Fibroblast of lung (primary cell): Measurements from ENCODE around the gene BTLA. TPM values are rescaled to one million over a fixed set of nuclear protein-coding genes. Genes with fewer than 3 reads are reported as not detected.

Experiments used
- DNase-seq, 2 donors: peaks; one replicate each; pipeline versions ENCODE4 v3.0.0 to v3.0.0-alpha.2; 2010; ENCODE audit warnings: low read depth in 2 of 2
- H2AFZ ChIP-seq: 2 replicates; pipeline ENCODE4 v1.5.1; 2012; ENCODE audit warnings: low read length, control low read depth, inconsistent platforms
- H3K27ac ChIP-seq: 2 replicates; pipeline ENCODE4 v1.5.1; 2011; ENCODE audit warnings: low read length, control low read depth; ENCODE audit not compliant: insufficient read depth
- H3K27me3 ChIP-seq: 2 replicates; pipeline ENCODE4 v1.5.1; 2011; ENCODE audit warnings: mild to moderate bottlenecking, low read length; ENCODE audit not compliant: control insufficient read depth, insufficient read depth
- H3K36me3 ChIP-seq: 2 replicates; pipeline ENCODE4 v1.5.1; 2011; ENCODE audit warnings: low read length; ENCODE audit not compliant: control insufficient read depth, insufficient read depth
- H3K4me1 ChIP-seq: 2 replicates; pipeline ENCODE4 v1.5.1; 2011; ENCODE audit warnings: low read length; ENCODE audit not compliant: control insufficient read depth, insufficient read depth; ENCODE audit errors: extremely low read depth
- H3K4me2 ChIP-seq: 2 replicates; pipeline ENCODE4 v1.5.1; 2011; ENCODE audit warnings: low read length, control low read depth; ENCODE audit not compliant: insufficient read depth; ENCODE audit errors: extremely low read depth
- H3K4me3 ChIP-seq, 4 experiments: fragments of 200-600 bp in 1 of 4; sonication (generic) in 1 of 4; replicated peaks in 1 of 4; 2 replicates each; pipeline ENCODE4 v1.5.1; 2011 to 2016; ENCODE audit warnings: low read length in 4 of 4, low read depth in 3 of 4, mild to moderate bottlenecking in 3 of 4, control low read depth in 2 of 4, inconsistent platforms in 1 of 4, mixed read lengths in 1 of 4; ENCODE audit not compliant: insufficient read depth in 1 of 4; ENCODE audit errors: control extremely low read depth in 1 of 4
- H3K79me2 ChIP-seq: 2 replicates; pipeline ENCODE4 v1.5.1; 2012; ENCODE audit warnings: mild to moderate bottlenecking, low read length, inconsistent platforms; ENCODE audit not compliant: control insufficient read depth, insufficient read depth
- H3K9ac ChIP-seq: 2 replicates; pipeline ENCODE4 v1.5.1; 2011; ENCODE audit warnings: mild to moderate bottlenecking, low read length, control low read depth; ENCODE audit not compliant: insufficient read depth
- H3K9me3 ChIP-seq: 2 replicates; pipeline ENCODE4 v1.5.1; 2012; ENCODE audit warnings: low read depth, low read length; ENCODE audit not compliant: control insufficient read depth, insufficient read depth
- H4K20me1 ChIP-seq: 2 replicates; pipeline ENCODE4 v1.5.1; 2011; ENCODE audit warnings: low read length; ENCODE audit not compliant: control insufficient read depth, insufficient read depth; ENCODE audit errors: extremely low read depth
- EZH2 ChIP-seq: IDR thresholded peaks from 2 replicates; pipeline ENCODE4 v1.5.1; 2012; ENCODE audit warnings: low read length, control low read depth, mild to moderate bottlenecking; ENCODE audit errors: missing control alignments
- polyA plus RNA-seq, 2 donors: library from polyadenylated mRNA; depleted of rRNA in 1 of 2; stranded (reverse) in 1 of 2; unstranded in 1 of 2; fragments of >200 nt; gene quantifications; 2 replicates each; pipeline ENCODE4 v1.2.1, GENCODE V29; 2011 to 2012; ENCODE audit warnings: missing spikeins in 1 of 2
- total RNA-seq: library from RNA; depleted of rRNA; stranded (reverse); fragments of >200 nt; gene quantifications from 2 replicates; pipeline ENCODE4 v1.2.1, GENCODE V29; 2014
- TF ChIP-seq, protein P1 (sequence below), 2 donors: IDR thresholded peaks in 1 of 2; conservative IDR thresholded peaks in 1 of 2; 1 replicate in 1 of 2; 2 replicates in 1 of 2; pipeline ENCODE4 v1.5.1; 2011 to 2012; ENCODE audit warnings: low read length in 2 of 2, control low read depth in 1 of 2, inconsistent platforms in 1 of 2, low read depth in 1 of 2, mild to moderate bottlenecking in 1 of 2

Gene BTLA
- total and polyA plus RNA-seq, 2 donors (not counting 1 experiment from before 2014, with no cell fraction given): under 0.01 TPM; not detected in 1

GRCh38 chr3:112460519-112461195, 38.6 kb downstream of the BTLA start:
- H3K4me1 ChIP-seq: no peaks in the 10 kb centered on the region
- no peak overlapping the region for H3K4me2 ChIP-seq
- H4K20me1 ChIP-seq: no peaks in the 10 kb centered on the region
- H2AFZ ChIP-seq: no peak overlapping the region
- TF ChIP-seq, protein P1, sequence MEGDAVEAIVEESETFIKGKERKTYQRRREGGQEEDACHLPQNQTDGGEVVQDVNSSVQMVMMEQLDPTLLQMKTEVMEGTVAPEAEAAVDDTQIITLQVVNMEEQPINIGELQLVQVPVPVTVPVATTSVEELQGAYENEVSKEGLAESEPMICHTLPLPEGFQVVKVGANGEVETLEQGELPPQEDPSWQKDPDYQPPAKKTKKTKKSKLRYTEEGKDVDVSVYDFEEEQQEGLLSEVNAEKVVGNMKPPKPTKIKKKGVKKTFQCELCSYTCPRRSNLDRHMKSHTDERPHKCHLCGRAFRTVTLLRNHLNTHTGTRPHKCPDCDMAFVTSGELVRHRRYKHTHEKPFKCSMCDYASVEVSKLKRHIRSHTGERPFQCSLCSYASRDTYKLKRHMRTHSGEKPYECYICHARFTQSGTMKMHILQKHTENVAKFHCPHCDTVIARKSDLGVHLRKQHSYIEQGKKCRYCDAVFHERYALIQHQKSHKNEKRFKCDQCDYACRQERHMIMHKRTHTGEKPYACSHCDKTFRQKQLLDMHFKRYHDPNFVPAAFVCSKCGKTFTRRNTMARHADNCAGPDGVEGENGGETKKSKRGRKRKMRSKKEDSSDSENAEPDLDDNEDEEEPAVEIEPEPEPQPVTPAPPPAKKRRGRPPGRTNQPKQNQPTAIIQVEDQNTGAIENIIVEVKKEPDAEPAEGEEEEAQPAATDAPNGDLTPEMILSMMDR (conservative IDR thresholded peaks at IDR 0.05 in 1 of 2, IDR thresholded peaks at IDR 0.05 in 1 of 2; ENCODE audit: low read depth in 1 of 2, low read length in 2 of 2): no peak
- TF ChIP-seq EZH2: no peak
- no peaks in the 10 kb centered on the region for H3K9me3 ChIP-seq
- no peaks in the 10 kb centered on the region for H3K27me3 ChIP-seq
- DNase-seq: no peak
- no peaks in the 10 kb centered on the region for H3K36me3 ChIP-seq
- no peak overlapping the region for H3K9ac ChIP-seq
- no peak overlapping the region for H3K4me3 ChIP-seq
- H3K27ac ChIP-seq: no peak overlapping the region
- H3K79me2 ChIP-seq: no peaks in the 10 kb centered on the region

DNA sequence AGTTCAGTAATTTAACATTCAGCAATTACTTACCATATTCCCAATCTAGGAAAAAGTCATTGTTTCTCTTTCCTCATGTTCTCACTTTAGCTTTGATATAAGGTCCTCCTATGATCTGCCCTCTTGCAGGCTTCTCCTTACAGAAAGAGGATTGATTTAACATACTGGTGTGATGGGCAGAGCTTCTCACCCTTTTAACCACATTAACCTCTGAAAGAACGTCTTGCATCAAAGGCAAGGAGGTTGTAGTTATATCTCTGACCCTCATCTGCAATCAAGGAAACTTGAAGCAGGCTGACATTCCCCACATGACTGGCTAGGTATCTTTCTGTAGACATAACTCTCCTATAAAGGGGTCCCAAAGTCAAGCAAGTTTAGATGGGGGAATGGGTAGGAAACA, 39.5 kb downstream of the BTLA start:
- no peaks in the 10 kb centered on the region for H3K36me3 ChIP-seq
- H2AFZ ChIP-seq: no peak overlapping the region
- H3K9me3 ChIP-seq: no peaks in the 10 kb centered on the region
- no peaks in the 10 kb centered on the region for H3K27me3 ChIP-seq
- no peak overlapping the region for H3K4me3 ChIP-seq
- H3K4me2 ChIP-seq: no peak overlapping the region
- H3K9ac ChIP-seq: no peak overlapping the region
- H3K27ac ChIP-seq: no peak overlapping the region
- H3K79me2 ChIP-seq: no peaks in the 10 kb centered on the region
- H3K4me1 ChIP-seq: no peaks in the 10 kb centered on the region
- TF ChIP-seq, protein P1 (conservative IDR thresholded peaks at IDR 0.05 in 1 of 2, IDR thresholded peaks at IDR 0.05 in 1 of 2; ENCODE audit: low read depth in 1 of 2, low read length in 2 of 2): no peak
- no peak for TF ChIP-seq EZH2
- no peaks in the 10 kb centered on the region for H4K20me1 ChIP-seq
- DNase-seq: no peak

- Histone ChIP-seq H3K4me2 (no peak overlapping the region), H2AFZ (no peak overlapping the region), H3K36me3 (no peaks in the 10 kb centered on the region), H3K4me3 (no peak overlapping the region), H4K20me1 (no peaks in the 10 kb centered on the region), H3K9me3 (no peaks in the 10 kb centered on the region), H3K4me1 (no peaks in the 10 kb centered on the region), H3K27ac (no peak overlapping the region), H3K9ac (no peak overlapping the region), H3K27me3 (no peaks in the 10 kb centered on the region), H3K79me2 (no peaks in the 10 kb centered on the region)
- TF ChIP-seq, protein P1 (conservative IDR thresholded peaks at IDR 0.05 in 1 of 2, IDR thresholded peaks at IDR 0.05 in 1 of 2; ENCODE audit: low read depth in 1 of 2, low read length in 2 of 2): no peak
- no peak for TF ChIP-seq EZH2
- DNase-seq: no peak
Measured at GRCh38 chr3:112456147-112456546, 43.1 kb downstream of the BTLA start.
